ENCODE results near the gene LTF. TPM values are rescaled to one million over a fixed set of nuclear protein-coding genes. Genes with fewer than 3 reads are reported as not detected.
"Not testable (repeated sequence)": the region's sequence is repeated elsewhere in the genome, so short reads cannot be mapped to it uniquely, and the experiment has no call there.

LTF gene
- total and polyA plus RNA-seq, 10 of the 15 experiments (the other 5 are each of a cell fraction or from before 2014, with no cell fraction given), result 0.03 to 0.31 TPM; not detected in 8

GRCh38 chr3:46495901-46496456 is 31.3 kb upstream of the LTF start:
- no TSS peak for BruUV-seq (replicated peaks)
- intact Hi-C loops (cut with micrococcal nuclease; ENCODE audit: unreplicated experiment), result loop anchor here (2.0 kb wide), 1 partner anchor 63 kb away; no protein-coding TSS in a partner anchor
- Histone ChIP-seq H3K36me3 (ENCODE audit: control insufficient read depth in 2 of 2, insufficient read depth in 2 of 2, low read length in 1 of 2) (no peaks in the 10 kb centered on the region), H4K20me1 (ENCODE audit: control insufficient read depth, insufficient read depth) (no peaks in the 10 kb centered on the region), H3K4me2 (ENCODE audit: control insufficient read depth, insufficient read depth) (no peak overlapping the region), H3K79me2 (ENCODE audit: control insufficient read depth, insufficient read depth, low read length) (no peaks in the 10 kb centered on the region), H2AFZ (ENCODE audit: control insufficient read depth, low read depth, low read length) (no peak overlapping the region), H3K4me3 (no peak overlapping the region), H3K4me1 (ENCODE audit: control insufficient read depth, insufficient read depth, low read length) (peaks cover 11% of the 10 kb centered on the region), H3K9ac (ENCODE audit: control insufficient read depth, insufficient read depth, low read length) (no peak overlapping the region), H3K27me3 (replicated peaks in 1 of 2; ENCODE audit: control insufficient read depth in 2 of 2, insufficient read depth in 2 of 2, low read length in 1 of 2) (peaks cover 0 to 3% of the 10 kb centered on the region in 2 experiments; a peak in 1 of 4 replicates), H3K27ac (ENCODE audit: control insufficient read depth, insufficient read depth) (no peak overlapping the region), H3K9me3 (replicated peaks; ENCODE audit: control insufficient read depth, insufficient read depth, low read length) (no peaks in the 10 kb centered on the region)
- 94% methylated on average over 5 of the region's 5 CpGs for WGBS (ENCODE audit: insufficient coverage, insufficient replicate concordance, low lambda C conversion rate, missing lambda C conversion rate)
- CTCF ChIA-PET, result interaction anchor here (0.8 to 5.6 kb wide), 4 partner anchors 18 to 133 kb away, joined by 3 to 36 read pairs (median 16); no protein-coding TSS in a partner anchor
- no peak for ATAC-seq
- no peak for DNase-seq (ENCODE audit: low read depth, low spot score)
- RAD21 ChIA-PET (ENCODE audit: unreplicated experiment), result interaction anchor here (0.7 to 1.4 kb wide), 3 partner anchors 50 to 62 kb away, joined by 3 to 4 read pairs (median 3); no protein-coding TSS in a partner anchor
- TF ChIP-seq, protein P1, sequence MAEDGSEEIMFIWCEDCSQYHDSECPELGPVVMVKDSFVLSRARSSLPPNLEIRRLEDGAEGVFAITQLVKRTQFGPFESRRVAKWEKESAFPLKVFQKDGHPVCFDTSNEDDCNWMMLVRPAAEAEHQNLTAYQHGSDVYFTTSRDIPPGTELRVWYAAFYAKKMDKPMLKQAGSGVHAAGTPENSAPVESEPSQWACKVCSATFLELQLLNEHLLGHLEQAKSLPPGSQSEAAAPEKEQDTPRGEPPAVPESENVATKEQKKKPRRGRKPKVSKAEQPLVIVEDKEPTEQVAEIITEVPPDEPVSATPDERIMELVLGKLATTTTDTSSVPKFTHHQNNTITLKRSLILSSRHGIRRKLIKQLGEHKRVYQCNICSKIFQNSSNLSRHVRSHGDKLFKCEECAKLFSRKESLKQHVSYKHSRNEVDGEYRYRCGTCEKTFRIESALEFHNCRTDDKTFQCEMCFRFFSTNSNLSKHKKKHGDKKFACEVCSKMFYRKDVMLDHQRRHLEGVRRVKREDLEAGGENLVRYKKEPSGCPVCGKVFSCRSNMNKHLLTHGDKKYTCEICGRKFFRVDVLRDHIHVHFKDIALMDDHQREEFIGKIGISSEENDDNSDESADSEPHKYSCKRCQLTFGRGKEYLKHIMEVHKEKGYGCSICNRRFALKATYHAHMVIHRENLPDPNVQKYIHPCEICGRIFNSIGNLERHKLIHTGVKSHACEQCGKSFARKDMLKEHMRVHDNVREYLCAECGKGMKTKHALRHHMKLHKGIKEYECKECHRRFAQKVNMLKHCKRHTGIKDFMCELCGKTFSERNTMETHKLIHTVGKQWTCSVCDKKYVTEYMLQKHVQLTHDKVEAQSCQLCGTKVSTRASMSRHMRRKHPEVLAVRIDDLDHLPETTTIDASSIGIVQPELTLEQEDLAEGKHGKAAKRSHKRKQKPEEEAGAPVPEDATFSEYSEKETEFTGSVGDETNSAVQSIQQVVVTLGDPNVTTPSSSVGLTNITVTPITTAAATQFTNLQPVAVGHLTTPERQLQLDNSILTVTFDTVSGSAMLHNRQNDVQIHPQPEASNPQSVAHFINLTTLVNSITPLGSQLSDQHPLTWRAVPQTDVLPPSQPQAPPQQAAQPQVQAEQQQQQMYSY (CRISPR knock-in tag; IDR thresholded peaks at IDR 0.05), result no peak
- no peak for TF ChIP-seq MEF2B (IDR thresholded peaks at IDR 0.05; ENCODE audit: partially characterized antibody, poor library complexity, severe bottlenecking)
- TF ChIP-seq BACH1 (IDR thresholded peaks at IDR 0.05; ENCODE audit: borderline replicate concordance), result no peak
- no peak for TF ChIP-seq NR2F1 (conservative IDR thresholded peaks at IDR 0.05)
- TF ChIP-seq ZSCAN29 (IDR thresholded peaks at IDR 0.05), result no peak
- no peak for TF ChIP-seq SMAD1 (IDR thresholded peaks at IDR 0.05; ENCODE audit: low read depth, partially characterized antibody)
- no peak for FAIRE-seq
- SMC1A ChIA-PET (ENCODE audit: uncharacterized antibody, unreplicated experiment), result interaction anchor here (0.9 to 2.2 kb wide), 6 partner anchors 21 to 133 kb away, joined by 3 to 10 read pairs (median 4); no protein-coding TSS in a partner anchor
- POLR2A ChIA-PET, result interaction anchor here (1.0 kb wide), 1 partner anchor 62 kb away, joined by 3 read pairs; no protein-coding TSS in a partner anchor
- in situ Hi-C loops (cut with MboI), result no loop called here

DNA sequence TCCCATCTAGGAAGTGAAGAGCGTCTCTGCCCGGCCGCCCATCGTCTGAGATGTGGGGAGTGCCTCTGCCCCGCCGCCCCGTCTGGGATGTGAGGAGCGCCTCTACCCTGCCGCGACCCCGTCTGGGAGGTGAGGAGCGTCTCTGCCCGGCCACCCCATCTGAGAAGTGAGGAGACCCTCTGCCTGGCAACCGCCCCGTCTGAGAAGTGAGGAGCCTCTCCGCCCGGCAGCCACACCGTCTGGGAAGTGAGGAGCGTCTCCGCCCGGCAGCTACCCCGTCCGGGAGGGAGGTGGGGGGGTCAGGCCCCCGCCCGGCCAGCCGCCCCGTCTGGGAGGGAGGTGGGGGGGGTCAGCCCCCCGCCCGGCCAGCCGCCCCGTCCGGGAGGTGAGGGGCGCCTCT is 29.8 kb upstream of the LTF start:
- H3K9ac ChIP-seq (ENCODE audit: control insufficient read depth, insufficient read depth, low read length); H3K9me3 ChIP-seq (replicated peaks; ENCODE audit: control insufficient read depth, insufficient read depth, low read length); H3K4me2 ChIP-seq (ENCODE audit: control insufficient read depth, insufficient read depth); H3K4me3 ChIP-seq; H3K79me2 ChIP-seq (ENCODE audit: control insufficient read depth, insufficient read depth, low read length); intact Hi-C loops (cut with micrococcal nuclease; ENCODE audit: unreplicated experiment); ATAC-seq; SMC1A ChIA-PET (ENCODE audit: uncharacterized antibody, unreplicated experiment); POLR2A ChIA-PET; H4K20me1 ChIP-seq (ENCODE audit: control insufficient read depth, insufficient read depth); CTCF ChIA-PET; H3K27ac ChIP-seq (ENCODE audit: control insufficient read depth, insufficient read depth); H3K27me3 ChIP-seq (replicated peaks in 1 of 2; ENCODE audit: control insufficient read depth in 2 of 2, insufficient read depth in 2 of 2, low read length in 1 of 2); BruUV-seq (replicated peaks); RAD21 ChIA-PET (ENCODE audit: unreplicated experiment); H2AFZ ChIP-seq (ENCODE audit: control insufficient read depth, low read depth, low read length); in situ Hi-C loops (cut with MboI); H3K4me1 ChIP-seq (ENCODE audit: control insufficient read depth, insufficient read depth, low read length); DNase-seq (ENCODE audit: low read depth, low spot score); FAIRE-seq; H3K36me3 ChIP-seq (ENCODE audit: control insufficient read depth in 2 of 2, insufficient read depth in 2 of 2, low read length in 1 of 2): not testable (repeated sequence)
- WGBS (ENCODE audit: insufficient coverage, insufficient replicate concordance, low lambda C conversion rate, missing lambda C conversion rate), result 92% methylated on average over 19 of the region's 33 CpGs

Measured in GM12878 (cell line).